Measurements from ENCODE around the gene MORN1.

The MORN1 gene

DNA sequence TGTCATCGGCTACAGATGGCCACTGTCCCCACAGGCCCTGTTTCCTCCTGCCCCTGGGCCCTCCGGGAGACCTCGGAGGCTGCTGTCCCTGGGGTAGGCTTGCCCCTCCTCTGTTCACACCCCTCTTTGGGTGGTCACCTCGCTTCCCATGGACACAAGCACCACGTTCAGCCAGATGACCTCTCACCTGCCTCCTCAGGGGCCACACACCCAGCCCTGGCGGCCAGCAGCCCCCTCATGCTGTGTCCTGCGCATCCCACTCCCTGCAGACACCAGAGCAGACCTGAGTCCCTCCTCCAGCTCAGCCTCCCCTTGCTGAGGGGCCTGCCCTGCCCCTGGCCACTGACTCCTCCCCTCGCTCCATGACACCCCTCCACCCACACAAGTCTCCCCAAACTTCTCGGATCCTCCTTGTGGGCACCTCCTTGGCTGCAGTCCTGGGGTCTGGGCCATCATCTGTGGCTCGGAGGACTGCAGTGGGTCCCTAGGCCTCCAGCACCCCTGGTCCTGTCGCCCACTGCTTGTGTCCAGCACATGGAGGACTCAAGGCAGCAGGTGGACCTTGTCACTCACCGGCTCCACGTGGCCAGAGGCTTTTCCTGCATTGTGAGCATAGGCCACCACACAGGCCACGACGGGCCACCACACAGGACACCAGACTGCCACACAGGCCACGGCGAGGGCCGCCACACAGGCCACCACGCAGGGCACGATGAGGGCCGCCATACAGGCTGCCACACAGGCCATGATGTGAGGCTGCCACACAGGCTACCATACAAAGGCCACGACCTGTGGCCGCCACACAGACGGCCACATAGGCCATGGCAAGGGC, 51.1 kb downstream of the MORN1 start:
- ATAC-seq = no peak
- TF ChIP-seq, protein P1, sequence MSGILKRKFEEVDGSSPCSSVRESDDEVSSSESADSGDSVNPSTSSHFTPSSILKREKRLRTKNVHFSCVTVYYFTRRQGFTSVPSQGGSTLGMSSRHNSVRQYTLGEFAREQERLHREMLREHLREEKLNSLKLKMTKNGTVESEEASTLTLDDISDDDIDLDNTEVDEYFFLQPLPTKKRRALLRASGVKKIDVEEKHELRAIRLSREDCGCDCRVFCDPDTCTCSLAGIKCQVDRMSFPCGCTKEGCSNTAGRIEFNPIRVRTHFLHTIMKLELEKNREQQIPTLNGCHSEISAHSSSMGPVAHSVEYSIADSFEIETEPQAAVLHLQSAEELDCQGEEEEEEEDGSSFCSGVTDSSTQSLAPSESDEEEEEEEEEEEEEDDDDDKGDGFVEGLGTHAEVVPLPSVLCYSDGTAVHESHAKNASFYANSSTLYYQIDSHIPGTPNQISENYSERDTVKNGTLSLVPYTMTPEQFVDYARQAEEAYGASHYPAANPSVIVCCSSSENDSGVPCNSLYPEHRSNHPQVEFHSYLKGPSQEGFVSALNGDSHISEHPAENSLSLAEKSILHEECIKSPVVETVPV (CRISPR knock-in tag; IDR thresholded peaks at IDR 0.05) = no peak

DNA sequence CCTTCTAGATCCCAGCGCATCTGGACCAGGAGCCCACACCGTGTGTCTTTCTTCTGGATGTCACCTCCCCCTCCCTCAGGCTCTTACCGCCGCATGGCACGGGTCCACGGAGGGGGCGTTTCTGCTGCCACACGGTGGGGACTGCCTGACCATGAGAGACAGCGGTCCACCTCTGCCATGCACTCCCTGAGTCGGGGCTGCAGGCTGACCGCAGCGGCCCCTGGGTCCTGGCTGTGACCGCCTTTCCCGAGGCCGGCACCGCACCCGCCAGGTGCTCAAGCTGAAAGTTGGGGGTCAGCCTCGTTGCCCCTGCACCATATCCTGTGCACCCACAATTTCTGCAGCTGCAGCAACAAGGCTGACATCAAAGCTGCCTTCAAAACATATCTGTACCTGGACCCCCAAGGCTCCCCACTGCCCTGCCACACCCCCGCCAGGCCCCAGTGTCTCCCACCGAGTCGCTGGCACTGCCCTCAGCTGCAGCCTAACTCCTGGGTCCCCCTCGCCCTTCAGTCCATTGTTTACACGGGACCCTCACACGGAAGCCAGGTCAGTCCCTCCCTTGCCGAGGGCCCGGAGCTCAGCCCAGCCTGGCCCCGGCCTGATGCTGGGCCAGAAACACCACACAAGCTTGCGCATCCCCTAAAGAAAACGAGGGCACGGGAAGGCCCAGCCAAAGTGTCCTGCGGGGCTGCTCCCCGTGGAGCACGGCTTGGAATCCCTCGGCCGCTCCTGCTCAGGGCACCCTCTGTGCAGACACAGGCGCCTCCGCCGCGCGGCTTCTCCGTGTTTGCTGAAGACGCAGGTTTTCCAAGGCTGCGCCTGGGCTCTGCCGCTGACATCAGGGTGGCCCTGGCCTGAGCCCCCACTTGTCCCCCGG, 51.9 kb downstream of the MORN1 start:
- TF ChIP-seq BACH2 (CRISPR knock-in tag; IDR thresholded peaks at IDR 0.05; ENCODE audit: borderline replicate concordance) = no peak
- TF ChIP-seq, protein P2, sequence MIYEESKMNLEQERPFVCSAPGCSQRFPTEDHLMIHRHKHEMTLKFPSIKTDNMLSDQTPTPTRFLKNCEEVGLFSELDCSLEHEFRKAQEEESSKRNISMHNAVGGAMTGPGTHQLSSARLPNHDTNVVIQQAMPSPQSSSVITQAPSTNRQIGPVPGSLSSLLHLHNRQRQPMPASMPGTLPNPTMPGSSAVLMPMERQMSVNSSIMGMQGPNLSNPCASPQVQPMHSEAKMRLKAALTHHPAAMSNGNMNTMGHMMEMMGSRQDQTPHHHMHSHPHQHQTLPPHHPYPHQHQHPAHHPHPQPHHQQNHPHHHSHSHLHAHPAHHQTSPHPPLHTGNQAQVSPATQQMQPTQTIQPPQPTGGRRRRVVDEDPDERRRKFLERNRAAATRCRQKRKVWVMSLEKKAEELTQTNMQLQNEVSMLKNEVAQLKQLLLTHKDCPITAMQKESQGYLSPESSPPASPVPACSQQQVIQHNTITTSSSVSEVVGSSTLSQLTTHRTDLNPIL (CRISPR knock-in tag; IDR thresholded peaks at IDR 0.05; ENCODE audit: low read depth) = no peak
- no peak for TF ChIP-seq CSDC2 (CRISPR knock-in tag; IDR thresholded peaks at IDR 0.05)
- TF ChIP-seq ZFP30 (CRISPR knock-in tag; IDR thresholded peaks at IDR 0.05) = no peak
- TF ChIP-seq TCF4 (CRISPR knock-in tag; IDR thresholded peaks at IDR 0.05; ENCODE audit: borderline replicate concordance) = no peak
- TF ChIP-seq ZFP3 (CRISPR knock-in tag; IDR thresholded peaks at IDR 0.05) = no peak
- no peak for TF ChIP-seq ZNF70 (CRISPR knock-in tag; IDR thresholded peaks at IDR 0.05)
- TF ChIP-seq ZC3H10 (CRISPR knock-in tag; IDR thresholded peaks at IDR 0.05) = no peak
- TF ChIP-seq, protein P3, sequence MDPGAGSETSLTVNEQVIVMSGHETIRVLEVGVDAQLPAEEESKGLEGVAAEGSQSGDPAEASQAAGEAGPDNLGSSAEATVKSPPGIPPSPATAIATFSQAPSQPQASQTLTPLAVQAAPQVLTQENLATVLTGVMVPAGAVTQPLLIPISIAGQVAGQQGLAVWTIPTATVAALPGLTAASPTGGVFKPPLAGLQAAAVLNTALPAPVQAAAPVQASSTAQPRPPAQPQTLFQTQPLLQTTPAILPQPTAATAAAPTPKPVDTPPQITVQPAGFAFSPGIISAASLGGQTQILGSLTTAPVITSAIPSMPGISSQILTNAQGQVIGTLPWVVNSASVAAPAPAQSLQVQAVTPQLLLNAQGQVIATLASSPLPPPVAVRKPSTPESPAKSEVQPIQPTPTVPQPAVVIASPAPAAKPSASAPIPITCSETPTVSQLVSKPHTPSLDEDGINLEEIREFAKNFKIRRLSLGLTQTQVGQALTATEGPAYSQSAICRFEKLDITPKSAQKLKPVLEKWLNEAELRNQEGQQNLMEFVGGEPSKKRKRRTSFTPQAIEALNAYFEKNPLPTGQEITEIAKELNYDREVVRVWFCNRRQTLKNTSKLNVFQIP (CRISPR knock-in tag; IDR thresholded peaks at IDR 0.05; ENCODE audit: borderline replicate concordance, low read depth) = no peak
- TF ChIP-seq, protein P4, sequence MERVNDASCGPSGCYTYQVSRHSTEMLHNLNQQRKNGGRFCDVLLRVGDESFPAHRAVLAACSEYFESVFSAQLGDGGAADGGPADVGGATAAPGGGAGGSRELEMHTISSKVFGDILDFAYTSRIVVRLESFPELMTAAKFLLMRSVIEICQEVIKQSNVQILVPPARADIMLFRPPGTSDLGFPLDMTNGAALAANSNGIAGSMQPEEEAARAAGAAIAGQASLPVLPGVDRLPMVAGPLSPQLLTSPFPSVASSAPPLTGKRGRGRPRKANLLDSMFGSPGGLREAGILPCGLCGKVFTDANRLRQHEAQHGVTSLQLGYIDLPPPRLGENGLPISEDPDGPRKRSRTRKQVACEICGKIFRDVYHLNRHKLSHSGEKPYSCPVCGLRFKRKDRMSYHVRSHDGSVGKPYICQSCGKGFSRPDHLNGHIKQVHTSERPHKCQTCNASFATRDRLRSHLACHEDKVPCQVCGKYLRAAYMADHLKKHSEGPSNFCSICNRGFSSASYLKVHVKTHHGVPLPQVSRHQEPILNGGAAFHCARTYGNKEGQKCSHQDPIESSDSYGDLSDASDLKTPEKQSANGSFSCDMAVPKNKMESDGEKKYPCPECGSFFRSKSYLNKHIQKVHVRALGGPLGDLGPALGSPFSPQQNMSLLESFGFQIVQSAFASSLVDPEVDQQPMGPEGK (CRISPR knock-in tag; IDR thresholded peaks at IDR 0.05; ENCODE audit: borderline replicate concordance) = no peak
- TF ChIP-seq, protein P1 (CRISPR knock-in tag; IDR thresholded peaks at IDR 0.05) = no peak
- no peak for TF ChIP-seq ZNF565 (CRISPR knock-in tag; conservative IDR thresholded peaks at IDR 0.05; ENCODE audit: low read depth)
- TF ChIP-seq RARB (CRISPR knock-in tag; IDR thresholded peaks at IDR 0.05) = no peak
- no peak for TF ChIP-seq ARNTL (CRISPR knock-in tag; IDR thresholded peaks at IDR 0.05; ENCODE audit: borderline replicate concordance, low read depth)
- no peak for TF ChIP-seq OSR1 (CRISPR knock-in tag; IDR thresholded peaks at IDR 0.05)
- TF ChIP-seq, protein P5, sequence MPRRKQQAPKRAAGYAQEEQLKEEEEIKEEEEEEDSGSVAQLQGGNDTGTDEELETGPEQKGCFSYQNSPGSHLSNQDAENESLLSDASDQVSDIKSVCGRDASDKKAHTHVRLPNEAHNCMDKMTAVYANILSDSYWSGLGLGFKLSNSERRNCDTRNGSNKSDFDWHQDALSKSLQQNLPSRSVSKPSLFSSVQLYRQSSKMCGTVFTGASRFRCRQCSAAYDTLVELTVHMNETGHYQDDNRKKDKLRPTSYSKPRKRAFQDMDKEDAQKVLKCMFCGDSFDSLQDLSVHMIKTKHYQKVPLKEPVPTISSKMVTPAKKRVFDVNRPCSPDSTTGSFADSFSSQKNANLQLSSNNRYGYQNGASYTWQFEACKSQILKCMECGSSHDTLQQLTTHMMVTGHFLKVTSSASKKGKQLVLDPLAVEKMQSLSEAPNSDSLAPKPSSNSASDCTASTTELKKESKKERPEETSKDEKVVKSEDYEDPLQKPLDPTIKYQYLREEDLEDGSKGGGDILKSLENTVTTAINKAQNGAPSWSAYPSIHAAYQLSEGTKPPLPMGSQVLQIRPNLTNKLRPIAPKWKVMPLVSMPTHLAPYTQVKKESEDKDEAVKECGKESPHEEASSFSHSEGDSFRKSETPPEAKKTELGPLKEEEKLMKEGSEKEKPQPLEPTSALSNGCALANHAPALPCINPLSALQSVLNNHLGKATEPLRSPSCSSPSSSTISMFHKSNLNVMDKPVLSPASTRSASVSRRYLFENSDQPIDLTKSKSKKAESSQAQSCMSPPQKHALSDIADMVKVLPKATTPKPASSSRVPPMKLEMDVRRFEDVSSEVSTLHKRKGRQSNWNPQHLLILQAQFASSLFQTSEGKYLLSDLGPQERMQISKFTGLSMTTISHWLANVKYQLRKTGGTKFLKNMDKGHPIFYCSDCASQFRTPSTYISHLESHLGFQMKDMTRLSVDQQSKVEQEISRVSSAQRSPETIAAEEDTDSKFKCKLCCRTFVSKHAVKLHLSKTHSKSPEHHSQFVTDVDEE (CRISPR knock-in tag; IDR thresholded peaks at IDR 0.05) = no peak
- no peak for ATAC-seq
